Trophoblast cell (in vitro differentiated cells and primary cell): ENCODE measurements around the gene SIL1.

ENCODE experiments used
- DNase-seq, 2 donors: peaks; one replicate each; pipeline ENCODE4 v3.0.0-alpha.2; 2016
- H2AFZ ChIP-seq: 2 replicates; pipeline ENCODE4 v1.6.1; 2013; ENCODE audit warnings: low read length, moderate library complexity, mild to moderate bottlenecking; ENCODE audit not compliant: insufficient read depth, poor library complexity
- H2AK5ac ChIP-seq: 2 replicates; pipeline ENCODE4 v1.6.1; 2013; ENCODE audit warnings: mild to moderate bottlenecking, low read length
- H2BK120ac ChIP-seq: 2 replicates; pipeline ENCODE4 v1.6.1; 2013; ENCODE audit warnings: low read length, mild to moderate bottlenecking, moderate library complexity; ENCODE audit not compliant: insufficient read depth, poor library complexity
- H2BK12ac ChIP-seq: 2 replicates; pipeline ENCODE4 v1.6.1; 2013; ENCODE audit warnings: mild to moderate bottlenecking, low read length, moderate library complexity
- H2BK5ac ChIP-seq: 2 replicates; pipeline ENCODE4 v1.6.1; 2013; ENCODE audit warnings: low read length, low read depth, moderate library complexity, mild to moderate bottlenecking; ENCODE audit not compliant: poor library complexity
- H3K14ac ChIP-seq: 2 replicates; pipeline ENCODE4 v1.6.1; 2013; ENCODE audit warnings: mild to moderate bottlenecking, low read length
- H3K18ac ChIP-seq: 2 replicates; pipeline ENCODE4 v1.6.1; 2013; ENCODE audit warnings: mild to moderate bottlenecking, low read length
- H3K23ac ChIP-seq: 2 replicates; pipeline ENCODE4 v1.6.1; 2013; ENCODE audit warnings: low read length
- H3K27ac ChIP-seq: 2 replicates; pipeline ENCODE4 v1.5.1; 2013; ENCODE audit warnings: low read depth, mild to moderate bottlenecking, inconsistent platforms, low read length, moderate library complexity
- H3K27me3 ChIP-seq: 2 replicates; pipeline ENCODE4 v1.6.1; 2013; ENCODE audit warnings: inconsistent platforms, mild to moderate bottlenecking, low read length, moderate library complexity; ENCODE audit not compliant: insufficient read depth
- H3K36me3 ChIP-seq, 2 experiments: 1 replicate in 1 of 2; 2 replicates in 1 of 2; pipeline ENCODE4 v1.6.1; 2013; ENCODE audit warnings: low read length in 2 of 2, mild to moderate bottlenecking in 2 of 2, moderate library complexity in 1 of 2; ENCODE audit not compliant: insufficient read depth in 2 of 2, control insufficient read depth in 1 of 2
- H3K4ac ChIP-seq: 2 replicates; pipeline ENCODE4 v1.6.1; 2013; ENCODE audit warnings: low read depth, mild to moderate bottlenecking, low read length, moderate library complexity
- H3K4me1 ChIP-seq, 2 experiments: 1 replicate in 1 of 2; 2 replicates in 1 of 2; pipeline ENCODE4 v1.6.1; 2013; ENCODE audit warnings: low read length in 2 of 2, mild to moderate bottlenecking in 2 of 2, moderate library complexity in 1 of 2; ENCODE audit not compliant: insufficient read depth in 2 of 2, control insufficient read depth in 1 of 2
- H3K4me2 ChIP-seq: 2 replicates; pipeline ENCODE4 v1.6.1; 2013; ENCODE audit warnings: inconsistent platforms, mild to moderate bottlenecking, low read length, moderate library complexity
- H3K4me3 ChIP-seq: 2 replicates; pipeline ENCODE4 v1.5.1; 2013; ENCODE audit warnings: mild to moderate bottlenecking, low read depth, low read length, inconsistent platforms
- H3K79me1 ChIP-seq: one replicate; pipeline ENCODE4 v1.6.1; 2013; ENCODE audit warnings: low read length
- H3K79me2 ChIP-seq: 2 replicates; pipeline ENCODE4 v1.6.1; 2013; ENCODE audit warnings: low read length, mild to moderate bottlenecking; ENCODE audit not compliant: control insufficient read depth, insufficient read depth, poor library complexity
- H3K9ac ChIP-seq: 2 replicates; pipeline ENCODE4 v1.6.1; 2013; ENCODE audit warnings: mild to moderate bottlenecking, low read length
- H3K9me3 ChIP-seq: 2 replicates; pipeline ENCODE4 v1.6.1; 2013; ENCODE audit warnings: low read depth, mild to moderate bottlenecking, control low read depth, inconsistent platforms, low read length; ENCODE audit not compliant: insufficient read depth
- H4K12ac ChIP-seq: 2 replicates; pipeline ENCODE4 v1.6.1; 2013; ENCODE audit warnings: low read depth, mild to moderate bottlenecking, low read length, moderate library complexity
- H4K8ac ChIP-seq: 2 replicates; pipeline ENCODE4 v1.6.1; 2013; ENCODE audit warnings: low read depth, mild to moderate bottlenecking, low read length, moderate library complexity
- H4K91ac ChIP-seq: one replicate; pipeline ENCODE4 v1.6.1; 2013; ENCODE audit warnings: low read depth, mild to moderate bottlenecking, low read length, moderate library complexity
- WGBS: extraction: QIAGEN DNeasy Blood & Tissue Kit; methylation state at CpG from one replicate; pipeline ENCODE4 v1.1.7; 2013; ENCODE audit warnings: missing lambda C conversion rate; ENCODE audit not compliant: insufficient read length, insufficient coverage; ENCODE audit errors: extremely low coverage; 5-methylcytosine and 5-hydroxymethylcytosine counted together

Gene SIL1

DNA sequence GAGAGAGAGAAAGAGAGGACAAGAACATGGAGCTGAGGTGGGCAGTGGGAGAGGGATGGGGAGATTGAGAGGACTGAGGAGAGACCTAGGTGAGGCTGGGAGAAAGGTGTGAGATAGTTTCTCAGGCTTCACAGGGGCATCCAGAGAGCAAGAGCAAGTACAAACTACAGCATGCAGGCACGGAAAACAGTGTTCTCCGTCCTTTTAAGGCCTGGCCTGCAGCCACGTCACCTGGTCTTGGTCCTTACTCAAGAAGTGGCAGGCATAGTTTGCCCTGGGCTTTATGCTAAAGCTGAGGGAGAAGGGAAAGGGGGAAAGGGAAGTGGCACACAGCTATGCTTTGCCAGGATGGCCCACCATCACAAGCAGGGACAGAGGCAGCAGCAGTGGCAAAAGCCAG, 65.7 kb downstream of the SIL1 start:
- no CpG with 5 or more reads among the region's 3 CpGs for WGBS
- H2BK12ac ChIP-seq: no peak overlapping the region
- peaks cover 0 to 11% of the 10 kb centered on the region in 2 experiments for H3K4me1 ChIP-seq

DNA sequence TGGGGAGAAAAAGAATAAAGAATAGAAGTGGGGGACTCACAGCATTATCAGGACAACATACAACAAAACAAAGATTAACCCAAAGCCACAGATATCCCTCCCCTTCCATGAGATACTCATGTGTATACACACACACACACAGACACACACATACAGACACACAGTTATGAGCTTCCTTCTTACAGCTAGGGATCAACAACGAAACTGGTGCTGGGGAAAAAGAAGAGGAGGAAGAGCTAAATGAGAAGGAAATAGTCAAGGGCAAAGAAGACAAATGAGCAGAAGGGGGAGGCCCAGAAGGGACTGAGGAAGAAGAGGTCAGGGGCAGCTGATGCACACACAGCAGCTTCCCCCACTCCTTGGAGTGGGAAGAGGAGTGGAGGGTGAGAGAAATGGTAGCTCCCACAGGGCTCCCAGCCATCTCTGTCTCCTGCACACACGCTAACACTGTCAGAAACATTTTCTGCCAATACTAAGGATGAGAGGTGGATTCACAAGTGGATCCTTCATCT, 66.2 kb downstream of the SIL1 start:
- no peak overlapping the region for H3K14ac ChIP-seq
- WGBS: no CpG with 5 or more reads among the region's 2 CpGs

More for the DNA sequence above, 65.7 kb downstream of the SIL1 start:
- H3K79me1 ChIP-seq: no peaks in the 10 kb centered on the region
- no peak overlapping the region for H3K4ac ChIP-seq
- H3K36me3 ChIP-seq: no peaks in the 10 kb centered on the region
- H3K27ac ChIP-seq: no peak overlapping the region
- H2BK120ac ChIP-seq: no peak overlapping the region
- H4K91ac ChIP-seq: no peak overlapping the region
- H3K79me2 ChIP-seq: no peaks in the 10 kb centered on the region
- H2AFZ ChIP-seq: peak overlapping the region; percentile 11
- no peak overlapping the region for H2BK5ac ChIP-seq
- H3K27me3 ChIP-seq: no peaks in the 10 kb centered on the region
- H3K4me2 ChIP-seq: no peak overlapping the region
- H3K23ac ChIP-seq: no peak overlapping the region
- H2AK5ac ChIP-seq: no peak overlapping the region
- H3K9ac ChIP-seq: no peak overlapping the region
- H3K18ac ChIP-seq: no peak overlapping the region
- H4K8ac ChIP-seq: no peak overlapping the region
- no peak for DNase-seq
- H3K14ac ChIP-seq: no peak overlapping the region
- H3K4me3 ChIP-seq: no peak overlapping the region
- H4K12ac ChIP-seq: no peak overlapping the region
- no peaks in the 10 kb centered on the region for H3K9me3 ChIP-seq

DNA sequence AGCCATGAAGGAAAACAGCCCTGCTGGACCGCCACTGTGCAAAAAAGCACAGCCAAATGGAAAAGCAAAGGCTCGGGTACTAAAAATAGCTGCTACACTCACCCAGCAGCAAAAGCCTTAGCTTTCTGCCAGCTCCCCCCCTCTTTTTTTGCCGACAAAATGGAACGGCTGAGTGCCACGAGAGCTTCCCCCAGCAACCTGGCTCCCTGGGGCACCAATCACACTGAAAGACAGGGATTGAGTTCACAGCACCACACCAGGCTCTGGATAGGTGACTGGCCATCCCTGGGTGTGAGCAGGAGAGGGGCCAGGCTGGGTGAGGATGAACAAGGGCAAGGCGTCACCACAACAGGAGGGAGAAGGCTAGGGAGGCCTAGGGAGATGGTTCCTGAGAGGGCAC, 66.7 kb downstream of the SIL1 start:
- Histone ChIP-seq H3K9me3 (no peaks in the 10 kb centered on the region), H3K23ac (no peak overlapping the region), H4K12ac (no peak overlapping the region), H4K91ac (no peak overlapping the region), H4K8ac (no peak overlapping the region), H3K79me1 (no peaks in the 10 kb centered on the region), H3K4me2 (no peak overlapping the region), H3K4ac (no peak overlapping the region), H3K4me1 (peaks cover 0 to 11% of the 10 kb centered on the region in 2 experiments), H2AK5ac (no peak overlapping the region), H2AFZ (no peak overlapping the region), H3K14ac (no peak overlapping the region), H3K36me3 (no peaks in the 10 kb centered on the region), H3K18ac (no peak overlapping the region), H3K9ac (no peak overlapping the region), H2BK12ac (no peak overlapping the region), H3K27me3 (no peaks in the 10 kb centered on the region), H3K27ac (no peak overlapping the region), H3K4me3 (no peak overlapping the region), H3K79me2 (no peaks in the 10 kb centered on the region), H2BK5ac (no peak overlapping the region), H2BK120ac (no peak overlapping the region)
- WGBS: no CpG with 5 or more reads among the region's 6 CpGs
- DNase-seq: no peak

More for the DNA sequence above, 66.2 kb downstream of the SIL1 start:
- H4K91ac ChIP-seq: no peak overlapping the region
- no peak overlapping the region for H2AFZ ChIP-seq
- H3K36me3 ChIP-seq: no peaks in the 10 kb centered on the region
- no peak overlapping the region for H3K9ac ChIP-seq
- H3K4ac ChIP-seq: no peak overlapping the region
- no peaks in the 10 kb centered on the region for H3K9me3 ChIP-seq
- H4K8ac ChIP-seq: no peak overlapping the region
- no peak overlapping the region for H3K4me3 ChIP-seq
- H3K79me1 ChIP-seq: no peaks in the 10 kb centered on the region
- H3K27me3 ChIP-seq: no peaks in the 10 kb centered on the region
- DNase-seq: no peak
- H3K27ac ChIP-seq: no peak overlapping the region
- no peak overlapping the region for H2BK5ac ChIP-seq
- H3K18ac ChIP-seq: no peak overlapping the region
- H4K12ac ChIP-seq: no peak overlapping the region
- H3K23ac ChIP-seq: no peak overlapping the region
- no peak overlapping the region for H2BK12ac ChIP-seq
- H2AK5ac ChIP-seq: no peak overlapping the region
- no peaks in the 10 kb centered on the region for H3K79me2 ChIP-seq
- H3K4me2 ChIP-seq: no peak overlapping the region
- peaks cover 0 to 11% of the 10 kb centered on the region in 2 experiments for H3K4me1 ChIP-seq
- no peak overlapping the region for H2BK120ac ChIP-seq

DNA sequence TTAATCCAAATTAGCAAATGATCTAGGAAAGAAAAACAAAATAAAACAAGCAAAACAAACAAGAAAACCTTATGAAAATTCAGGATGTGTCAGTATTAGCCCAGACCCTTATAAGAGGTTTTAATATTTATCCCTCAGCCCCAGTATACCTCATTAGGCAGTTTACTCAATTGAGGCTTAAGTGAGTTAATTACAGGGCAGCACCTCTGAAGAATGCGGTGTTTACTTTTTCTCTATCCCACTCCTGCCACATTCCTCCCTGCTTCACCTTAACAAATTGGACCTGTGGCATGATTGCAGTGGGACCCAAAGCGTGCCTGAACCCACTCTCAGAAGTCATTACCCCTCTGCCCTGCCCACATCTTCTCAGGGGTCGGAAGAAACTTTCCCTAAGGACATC, 67.1 kb downstream of the SIL1 start:
- Histone ChIP-seq H3K4me1 (peaks cover 0 to 11% of the 10 kb centered on the region in 2 experiments), H3K27ac (no peak overlapping the region), H2AFZ (no peak overlapping the region), H3K4me2 (no peak overlapping the region), H4K91ac (no peak overlapping the region), H2BK5ac (no peak overlapping the region), H3K27me3 (no peaks in the 10 kb centered on the region), H3K18ac (no peak overlapping the region), H3K9me3 (no peaks in the 10 kb centered on the region), H3K4ac (no peak overlapping the region), H3K9ac (no peak overlapping the region), H3K4me3 (no peak overlapping the region), H3K36me3 (no peaks in the 10 kb centered on the region), H4K8ac (no peak overlapping the region), H4K12ac (no peak overlapping the region), H3K79me1 (no peaks in the 10 kb centered on the region), H2AK5ac (no peak overlapping the region), H2BK120ac (no peak overlapping the region), H3K14ac (no peak overlapping the region), H3K79me2 (no peaks in the 10 kb centered on the region), H3K23ac (no peak overlapping the region), H2BK12ac (no peak overlapping the region)
- DNase-seq: no peak
- no CpG with 5 or more reads among the region's 3 CpGs for WGBS
